NCI-H748 (cell line): ENCODE results near the gene ARHGEF1.
"Not testable (repeated sequence)": the region's sequence is repeated elsewhere in the genome, so short reads cannot be mapped to it uniquely, and the experiment has no call there.

Experiments
- DNase-seq: peaks from one replicate; lab custom pipeline; 2025; ENCODE audit not compliant: unreplicated experiment; lab: John Stamatoyannopoulos, UW

Gene ARHGEF1

DNA sequence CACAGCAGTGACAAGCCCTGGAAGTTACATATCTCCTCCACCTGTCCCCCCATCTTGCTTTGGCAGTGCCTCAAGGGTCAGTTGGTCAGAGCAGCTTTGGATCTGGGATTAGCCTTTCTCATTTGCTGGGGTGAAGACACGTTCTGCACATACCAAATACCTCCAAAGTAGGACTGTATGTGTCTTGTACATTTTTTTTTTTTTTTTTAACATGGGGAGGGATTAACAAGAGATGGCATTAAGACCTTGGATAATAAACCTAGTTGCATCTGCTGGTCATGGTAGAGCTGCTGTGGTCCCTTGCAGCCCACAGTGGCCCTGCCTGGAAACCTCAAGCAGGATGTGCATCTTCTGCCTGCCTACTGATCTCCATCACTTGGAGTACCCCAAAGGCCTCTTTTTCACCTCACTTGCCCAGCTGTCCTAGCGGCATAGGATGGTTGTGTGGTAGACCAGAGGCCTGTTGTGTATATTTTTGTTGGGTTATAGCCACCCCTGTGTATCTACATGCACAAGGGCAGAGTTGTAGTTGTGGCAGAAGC is 20.5 kb upstream of the ARHGEF1 start:
- no peak for DNase-seq

DNA sequence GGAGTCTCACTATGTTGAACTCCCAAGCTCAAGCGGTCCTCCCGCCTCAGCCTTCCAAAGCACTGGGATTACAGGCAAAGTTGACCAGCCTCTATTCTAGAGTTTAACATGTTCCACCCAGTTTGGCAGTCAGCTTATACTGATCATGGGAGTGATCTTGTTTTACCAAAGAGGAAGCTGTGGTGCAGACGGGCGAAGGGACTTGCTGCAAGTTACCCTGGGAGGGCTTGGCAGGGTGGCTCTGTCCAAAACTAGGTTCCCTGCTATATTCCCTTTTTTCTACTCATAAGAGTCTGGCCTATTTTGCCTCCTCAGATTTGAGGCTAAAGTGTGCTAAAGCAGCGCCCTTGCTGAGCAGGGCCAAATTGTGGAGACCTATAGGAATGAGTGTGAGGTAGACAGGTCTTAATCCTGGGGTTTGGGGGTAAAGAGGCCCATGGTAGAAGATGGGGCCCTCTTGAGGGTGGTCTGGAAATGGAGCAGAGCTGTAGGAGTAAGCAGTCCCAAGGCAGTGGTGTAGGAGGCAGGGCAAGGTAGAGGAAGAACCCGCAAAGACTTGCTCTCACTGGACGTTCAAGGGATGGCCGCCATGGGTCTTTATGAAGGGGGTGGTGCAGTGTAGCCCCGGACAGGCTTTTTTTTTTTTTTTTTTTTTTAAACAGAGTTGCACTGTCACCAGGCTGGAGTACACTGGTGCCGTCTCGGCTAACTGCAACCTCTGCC is 19.6 kb upstream of the ARHGEF1 start:
- no peak for DNase-seq

DNA sequence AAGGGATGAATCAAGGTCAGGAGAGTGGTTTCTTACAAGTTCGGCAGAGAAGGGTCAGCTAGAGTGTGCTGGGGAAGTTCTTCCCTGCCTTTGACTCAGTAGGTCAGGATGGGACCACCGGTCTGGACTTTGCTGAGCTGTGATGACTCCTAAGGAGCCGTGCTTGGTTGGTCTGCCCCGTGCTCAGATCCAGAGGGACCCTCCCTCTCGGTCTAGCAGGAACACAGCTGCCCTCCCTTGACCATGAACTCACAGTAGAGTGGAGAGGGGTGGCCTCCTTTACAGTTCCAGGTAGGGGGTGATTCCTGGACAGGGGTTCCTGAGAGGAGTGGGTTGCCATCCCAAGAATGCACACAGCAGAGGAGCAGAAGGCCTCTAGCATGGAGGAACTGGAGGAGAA is 18.6 kb upstream of the ARHGEF1 start:
- no peak for DNase-seq

DNA sequence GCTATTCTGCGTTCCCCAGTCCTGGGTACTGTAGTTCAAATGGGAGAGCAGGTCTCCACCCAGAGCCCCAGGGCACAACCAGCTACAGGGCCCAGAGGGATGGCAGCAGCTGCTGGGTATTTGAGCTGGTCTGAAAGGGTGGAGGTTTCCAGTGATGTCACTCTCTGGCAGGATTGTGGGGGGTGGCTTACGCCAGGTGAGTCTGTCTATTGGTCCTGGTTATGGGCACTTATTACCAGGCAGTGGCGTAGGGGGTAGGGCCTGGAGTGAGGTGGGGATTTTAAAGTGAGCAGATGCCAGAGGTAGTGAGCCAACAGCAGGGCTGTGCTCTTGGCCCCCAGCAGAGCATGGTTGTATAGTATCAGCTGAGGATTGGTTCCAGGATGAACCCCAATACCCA is 16.7 kb upstream of the ARHGEF1 start:
- DNase-seq = no peak

DNA sequence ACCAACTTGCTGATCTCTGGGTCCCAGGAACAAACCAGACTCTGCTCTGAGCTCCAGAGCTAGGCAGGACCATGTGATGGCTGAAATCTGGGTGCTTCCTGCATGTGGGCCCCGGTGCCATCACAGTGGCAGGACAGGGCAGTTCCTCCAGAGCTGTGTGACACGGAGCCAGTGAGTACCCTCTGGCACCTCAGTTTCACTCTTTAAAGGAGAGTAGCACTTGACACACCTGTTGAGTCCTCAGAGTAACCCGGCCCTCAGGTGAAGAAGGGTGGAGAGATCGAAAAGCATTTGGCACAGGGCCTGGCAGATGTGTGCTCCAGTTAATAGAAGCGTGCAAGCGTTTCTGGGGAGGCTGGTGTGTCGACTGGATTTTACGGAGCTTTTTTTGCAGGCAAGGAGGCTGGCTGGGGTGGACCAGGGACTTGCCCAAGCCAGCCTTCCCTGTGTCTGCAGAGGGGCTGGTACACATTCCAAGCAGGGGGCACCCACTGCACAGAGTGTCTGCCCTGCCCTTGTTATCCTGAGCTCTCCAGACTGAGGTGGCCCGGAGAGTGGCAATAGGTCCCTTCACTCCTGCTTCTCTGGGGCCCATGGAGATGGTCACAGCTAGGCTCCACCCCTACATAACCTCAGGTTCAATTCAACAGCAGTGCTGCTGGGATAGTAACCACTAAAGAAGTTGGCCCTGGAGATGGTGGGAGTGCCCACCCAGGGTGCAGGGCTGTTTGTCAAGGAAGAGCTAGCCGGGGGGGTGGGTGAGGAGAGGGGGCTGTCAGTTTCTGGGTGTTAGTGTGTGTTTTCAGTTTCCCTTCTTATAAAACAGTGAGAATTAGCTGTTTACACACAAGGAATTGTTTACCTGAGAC is 14.6 kb upstream of the ARHGEF1 start:
- no peak for DNase-seq

DNA sequence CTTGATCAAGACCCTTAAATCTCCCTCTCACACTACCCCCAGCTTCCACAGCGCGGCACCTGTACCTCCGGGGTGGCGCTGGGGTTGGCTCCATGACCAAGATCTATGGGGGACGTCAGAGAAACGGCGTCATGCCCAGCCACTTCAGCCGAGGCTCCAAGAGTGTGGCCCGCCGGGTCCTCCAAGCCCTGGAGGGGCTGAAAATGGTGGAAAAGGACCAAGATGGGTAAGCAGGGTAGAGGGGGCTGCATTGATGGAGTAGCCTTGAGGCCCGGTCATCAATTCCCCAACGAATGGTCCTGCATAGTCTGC is 14.0 kb upstream of the ARHGEF1 start:
- no peak for DNase-seq

DNA sequence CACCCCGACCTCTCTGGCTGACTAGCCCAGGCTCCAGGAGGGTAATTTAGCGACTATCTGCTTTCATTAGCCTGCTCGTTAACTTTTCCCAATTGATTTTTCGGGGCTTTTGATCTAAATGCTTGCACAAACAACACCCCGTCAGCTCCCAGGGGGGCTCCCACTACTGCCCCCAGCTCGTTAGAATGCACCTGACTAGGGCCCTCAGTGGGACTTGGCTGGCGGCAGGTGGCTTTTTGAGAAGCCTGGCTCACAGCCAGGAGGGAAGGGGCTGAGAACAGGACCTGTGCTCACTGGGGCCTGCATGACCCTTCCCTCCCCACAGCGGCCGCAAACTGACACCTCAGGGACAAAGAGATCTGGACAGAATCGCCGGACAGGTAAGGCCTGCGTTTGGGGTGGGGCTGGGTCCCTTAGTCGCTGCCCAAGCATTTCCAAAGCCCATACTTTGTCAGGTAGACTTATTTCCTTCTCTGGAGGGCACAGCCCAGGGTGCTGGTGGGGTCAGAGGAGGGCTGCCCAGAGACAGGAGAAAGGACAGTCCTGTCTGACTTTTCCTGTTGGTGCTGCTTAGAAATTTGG is 13.5 kb upstream of the ARHGEF1 start:
- peak; percentile 50 for DNase-seq

DNA sequence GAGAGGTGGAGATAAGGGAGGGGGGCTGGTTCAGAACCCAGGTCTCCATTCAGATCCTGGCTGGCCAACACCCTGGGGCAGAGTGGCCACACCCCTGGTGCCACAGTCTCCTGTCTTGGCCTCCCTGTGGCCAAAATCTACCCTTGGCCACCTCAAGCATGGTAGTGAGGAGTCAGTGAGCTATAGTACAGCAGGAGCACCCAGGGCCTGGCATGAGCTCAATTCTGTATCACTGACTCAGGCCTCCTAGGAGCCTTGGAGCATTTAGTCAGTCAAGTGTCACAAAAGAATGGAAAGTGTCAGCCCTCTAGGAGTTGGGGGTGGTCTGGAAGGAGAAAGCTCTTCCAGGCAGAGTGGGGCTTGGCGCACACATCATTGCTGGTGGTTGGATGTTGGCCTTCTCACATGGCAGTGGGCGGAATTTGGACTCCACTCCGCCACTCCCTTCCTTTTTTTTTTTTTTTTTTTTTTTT is 12.5 kb upstream of the ARHGEF1 start:
- no peak for DNase-seq

DNA sequence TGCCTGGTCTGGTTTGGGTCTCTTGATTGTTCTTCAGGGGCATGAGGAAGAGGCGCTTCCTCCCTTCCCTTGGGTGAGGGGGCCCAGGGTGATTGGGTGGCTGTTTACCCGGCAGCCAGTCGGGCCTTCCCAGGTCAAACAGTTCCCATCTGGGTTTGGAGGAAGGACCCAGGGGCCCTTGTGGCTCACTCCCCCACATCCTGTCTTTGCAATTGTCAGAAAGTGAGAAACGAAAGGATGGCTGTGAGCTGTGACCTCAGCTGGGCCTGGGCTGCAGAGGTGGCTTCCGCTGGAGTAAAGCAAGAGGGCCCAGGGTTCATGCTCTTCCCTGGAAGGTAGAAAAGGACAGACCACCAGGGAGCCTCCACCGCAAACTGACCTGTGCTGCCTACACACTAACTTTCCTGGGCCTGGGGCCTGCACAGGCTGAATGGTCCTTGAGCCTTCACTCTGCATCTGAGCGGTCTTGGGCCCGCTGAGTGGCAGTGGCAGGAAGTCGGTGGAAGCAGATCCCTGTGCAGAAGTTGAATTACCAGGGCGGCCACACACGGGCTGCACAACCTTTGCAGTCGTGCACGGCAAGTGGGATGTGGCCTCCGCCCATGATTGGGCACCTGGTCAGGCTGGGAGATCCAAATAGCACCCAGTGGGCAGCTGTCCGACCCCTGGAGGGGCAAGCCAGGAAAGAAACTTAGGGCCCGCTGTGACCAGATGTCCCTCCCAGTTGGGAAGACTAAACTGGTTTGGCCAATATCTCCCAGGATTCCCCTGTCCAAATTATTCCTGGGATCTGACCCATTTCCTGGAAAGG is 11.2 kb upstream of the ARHGEF1 start:
- no peak for DNase-seq

DNA sequence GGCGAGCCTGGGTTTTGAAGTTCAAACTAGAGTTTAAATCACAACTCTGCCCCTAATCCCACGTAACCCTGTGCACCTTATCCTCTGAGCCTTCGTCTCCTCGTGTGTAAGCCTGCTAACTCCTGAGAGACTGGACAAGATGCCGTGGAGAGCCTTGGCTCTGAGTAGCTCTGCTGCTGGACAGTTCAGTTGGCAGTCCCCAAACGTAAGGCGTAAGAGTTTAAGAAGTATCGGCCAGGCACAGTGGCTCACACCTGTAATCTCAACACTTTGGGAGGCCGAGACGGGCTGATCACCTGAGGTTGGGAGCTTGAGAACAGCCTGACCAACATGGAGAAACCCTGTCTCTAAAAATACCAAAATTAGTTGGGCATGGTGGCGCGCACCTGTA is 10.6 kb upstream of the ARHGEF1 start:
- DNase-seq = no peak

DNA sequence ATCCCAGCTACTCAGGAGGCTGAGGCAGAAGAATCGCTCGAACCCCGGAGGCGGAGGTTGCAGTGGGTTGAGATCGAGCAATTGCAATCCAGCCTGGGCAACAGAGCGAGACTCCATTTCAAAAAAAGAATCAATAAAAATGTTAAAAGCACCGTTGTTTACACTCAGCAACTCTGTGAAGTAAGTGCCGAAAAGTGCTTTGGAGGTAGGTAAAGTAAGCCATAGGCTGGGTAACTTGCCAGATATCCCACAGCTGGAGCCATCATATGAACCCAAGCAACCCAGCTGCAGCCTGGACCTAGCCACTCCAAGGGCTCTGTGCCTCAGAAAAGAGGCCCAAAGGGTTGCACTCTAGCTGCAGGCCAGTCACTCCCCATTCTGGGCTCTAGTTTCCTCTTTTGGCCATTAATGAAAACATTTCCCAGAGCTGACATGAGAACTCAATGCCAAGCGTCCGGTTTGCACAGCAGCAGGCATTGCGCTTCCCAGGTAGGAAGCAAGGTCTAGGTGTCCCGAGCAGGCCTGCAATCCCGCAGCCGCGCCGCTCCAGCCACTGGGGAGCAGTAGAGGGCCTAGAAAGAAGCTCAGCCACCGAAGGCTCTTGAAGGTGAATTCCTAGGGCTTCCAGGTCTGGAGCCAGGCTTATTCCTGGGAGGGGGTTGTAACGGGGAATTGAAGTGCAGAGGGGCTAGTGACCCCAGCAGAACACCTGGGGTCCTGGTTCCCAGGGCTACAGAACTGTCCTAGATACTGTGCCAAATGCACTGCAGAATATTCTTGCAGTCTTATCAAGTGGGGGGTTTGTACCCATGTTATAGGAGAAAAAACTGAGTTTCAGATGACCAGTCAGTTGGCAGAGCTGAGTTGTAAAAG is 10.0 kb upstream of the ARHGEF1 start:
- DNase-seq = peak; percentile 85

DNA sequence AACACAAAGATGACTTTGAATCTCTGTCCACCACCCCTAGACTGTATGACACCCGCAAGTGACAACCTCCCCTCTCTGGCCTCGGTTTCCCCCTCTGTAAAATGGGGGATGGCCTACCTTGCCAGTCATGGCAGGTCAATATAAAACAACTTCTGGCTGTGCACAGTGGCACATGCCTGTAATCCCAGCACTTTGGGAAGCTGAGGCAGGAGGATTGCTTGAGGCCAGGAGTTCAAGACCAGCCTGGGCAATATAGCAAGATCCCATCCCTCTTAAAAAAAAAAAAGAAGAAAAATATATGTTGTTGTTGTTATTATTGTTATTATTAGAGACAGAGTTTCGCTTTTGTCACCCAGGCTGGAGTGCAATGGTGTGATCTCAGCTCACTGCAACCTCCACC is 7.0 kb upstream of the ARHGEF1 start:
- not testable (repeated sequence) for DNase-seq

DNA sequence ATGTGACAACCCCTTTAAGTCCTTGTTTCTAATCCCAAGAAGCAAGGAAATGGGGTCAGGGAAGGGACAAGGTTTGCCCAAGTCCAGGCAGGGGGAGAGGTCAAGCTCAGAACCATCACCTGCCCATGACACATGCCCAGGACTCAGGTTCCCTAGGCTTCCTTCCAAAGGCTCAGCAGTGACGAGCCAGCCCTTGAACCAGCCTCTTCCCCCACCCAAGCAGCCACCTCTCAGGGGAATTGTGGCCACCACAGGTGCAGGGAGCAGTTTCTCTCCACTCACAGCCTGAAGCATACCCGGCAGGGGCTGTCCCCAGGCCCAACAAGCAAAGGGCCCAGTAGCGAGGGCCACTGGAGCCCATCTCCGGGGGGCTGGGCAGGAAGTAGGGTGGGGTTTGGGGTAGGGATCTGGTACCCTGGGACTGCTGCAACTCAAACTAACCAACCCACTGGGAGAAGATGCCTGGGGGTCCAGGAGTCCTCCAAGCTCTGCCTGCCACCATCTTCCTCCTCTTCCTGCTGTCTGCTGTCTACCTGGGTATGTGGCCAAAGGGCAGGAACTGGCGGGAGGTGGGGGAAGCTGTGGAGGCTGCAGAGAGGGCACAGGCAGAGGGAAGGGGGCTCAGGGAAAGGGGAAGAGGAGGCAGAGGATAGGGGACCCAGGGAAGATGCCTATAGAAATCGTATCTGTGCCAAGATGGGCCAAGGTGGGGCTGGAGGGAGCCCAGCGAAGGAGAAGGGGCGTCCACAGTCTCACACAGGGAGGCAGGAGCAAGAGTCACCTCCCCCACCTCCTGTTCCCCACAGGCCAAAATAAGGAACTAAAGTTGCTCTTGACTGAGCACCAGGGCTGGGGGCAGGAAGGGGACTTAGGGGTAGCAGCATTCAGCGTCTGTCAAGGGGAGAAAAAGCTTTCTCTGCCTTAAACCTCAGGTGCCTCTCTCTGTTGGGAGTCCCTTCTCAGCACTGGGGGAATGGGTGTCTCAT is 5.8 kb upstream of the ARHGEF1 start, which contains the start of gene CD79A:
Gene CD79A, plus strand, starts transcription at position 433 of the 986 bp plus-strand sequence. Its CDS starts 26 bp downstream, at position 459.
- no peak for DNase-seq

DNA sequence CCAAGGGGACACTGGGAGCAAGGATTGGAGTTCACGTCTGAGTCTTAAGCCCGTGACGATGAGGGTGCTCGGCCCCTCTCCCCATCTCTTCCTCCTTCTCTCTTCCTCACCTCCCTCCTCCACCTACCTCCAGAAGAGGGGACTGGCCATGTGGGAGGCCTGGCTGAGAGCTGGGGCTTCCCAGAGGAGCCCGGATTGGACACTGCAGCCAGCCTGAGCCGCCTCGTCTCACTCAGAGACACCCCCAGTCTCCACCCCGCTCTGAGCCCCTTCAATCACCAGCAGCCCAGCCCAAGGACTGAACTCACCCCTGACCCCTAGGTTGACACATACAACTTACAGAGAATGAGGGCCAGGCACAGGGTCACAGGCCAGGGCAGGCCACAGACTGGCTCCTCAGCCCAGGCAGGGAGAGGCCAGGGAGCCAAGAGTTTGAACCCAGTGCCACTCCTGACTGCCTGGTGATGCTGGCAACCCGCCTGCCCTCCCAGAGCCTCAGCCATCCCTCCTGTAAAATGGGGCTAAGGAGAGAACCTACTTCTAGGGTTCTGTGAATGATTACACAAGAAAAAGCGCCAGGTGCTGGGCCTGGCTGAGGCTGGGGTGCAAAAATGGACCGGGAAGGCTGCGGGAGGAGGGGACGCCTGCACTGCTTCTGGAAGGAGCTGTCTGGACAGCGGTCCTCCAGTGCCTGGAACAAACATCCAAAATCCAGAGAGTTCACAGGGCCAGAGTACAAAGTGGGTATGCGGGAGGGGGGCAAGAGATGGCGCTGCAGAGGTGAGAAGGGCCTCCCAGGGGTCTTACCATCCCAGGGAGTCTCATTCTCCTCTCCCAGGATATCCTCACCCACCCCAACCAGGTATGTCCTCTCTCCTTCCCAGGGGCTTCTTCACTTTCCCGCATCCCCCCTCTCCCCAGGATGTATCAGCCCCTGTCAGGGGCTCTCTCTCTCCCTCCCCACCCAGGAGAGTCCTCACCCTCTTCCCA is 4.8 kb upstream of the ARHGEF1 start:
- no peak for DNase-seq

DNA sequence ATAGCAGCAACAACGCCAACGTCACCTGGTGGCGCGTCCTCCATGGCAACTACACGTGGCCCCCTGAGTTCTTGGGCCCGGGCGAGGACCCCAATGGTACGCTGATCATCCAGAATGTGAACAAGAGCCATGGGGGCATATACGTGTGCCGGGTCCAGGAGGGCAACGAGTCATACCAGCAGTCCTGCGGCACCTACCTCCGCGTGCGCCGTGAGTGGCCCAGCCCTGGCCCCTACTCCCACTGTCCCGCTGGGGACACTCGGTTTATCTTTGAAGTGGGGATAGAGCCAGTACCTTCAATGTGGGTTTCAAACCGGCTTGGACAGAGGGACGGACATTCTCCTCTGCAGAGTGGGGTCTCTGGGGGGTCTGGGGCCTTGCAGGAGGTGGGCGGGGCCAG is 3.9 kb upstream of the ARHGEF1 start:
- no peak for DNase-seq

DNA sequence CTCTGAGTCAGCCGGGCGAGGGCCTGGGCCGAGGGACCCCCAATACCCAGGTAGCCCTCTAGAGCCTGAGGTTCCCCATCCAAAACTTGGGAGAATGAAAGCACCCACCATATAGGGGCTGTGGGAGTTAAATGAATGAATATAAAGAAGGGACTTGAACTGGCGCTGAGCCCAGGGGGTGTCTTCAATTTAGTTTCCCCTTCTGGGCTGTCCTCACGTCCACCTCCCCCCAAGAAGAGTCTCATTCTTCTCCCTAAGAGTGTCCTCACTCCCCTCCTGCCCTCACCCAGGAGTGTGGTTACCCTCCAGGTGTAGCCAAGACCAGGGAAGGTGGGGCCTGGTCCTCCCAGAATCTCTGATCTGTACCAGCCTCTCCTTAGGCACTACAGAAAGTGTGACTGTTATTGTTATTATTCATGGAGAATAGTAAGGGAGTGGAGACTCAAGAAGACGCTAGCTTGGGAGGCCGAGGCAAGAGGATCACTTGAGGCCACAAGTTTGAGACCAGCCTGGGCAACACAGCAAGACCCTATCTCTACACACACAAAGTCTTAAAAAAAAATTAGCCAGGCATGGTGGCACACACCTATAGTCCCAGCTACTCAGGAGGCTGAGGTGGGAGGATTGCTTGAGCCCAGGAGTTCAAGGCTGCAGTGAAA is 3.2 kb upstream of the ARHGEF1 start:
- DNase-seq = no peak

DNA sequence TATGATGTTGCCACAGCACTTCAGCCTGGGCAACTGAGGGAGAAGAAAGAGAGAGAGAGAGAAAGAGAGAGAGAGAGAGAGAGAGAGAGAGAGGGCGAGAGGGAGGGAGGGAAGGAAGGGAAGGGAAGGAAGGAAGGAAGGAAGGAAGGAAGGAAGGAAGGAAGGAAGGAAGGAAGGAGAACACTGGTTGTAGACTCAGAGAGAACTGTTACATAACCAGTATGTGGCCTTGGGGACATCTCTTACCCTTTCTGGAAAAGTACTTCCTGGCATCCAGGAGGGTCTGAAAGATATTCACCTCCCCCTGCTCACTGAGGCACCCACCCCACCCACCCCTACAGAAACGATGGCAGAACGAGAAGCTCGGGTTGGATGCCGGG is 2.7 kb upstream of the ARHGEF1 start:
- no peak for DNase-seq
